Measurements from ENCODE around the gene MTRFR. TPM values are rescaled to one million over a fixed set of nuclear protein-coding genes. Genes with fewer than 3 reads are reported as not detected.
"Not testable (repeated sequence)": the region's sequence is repeated elsewhere in the genome, so short reads cannot be mapped to it uniquely, and the experiment has no call there.

MTRFR gene
- 10 to 100 TPM; 46.1 to 48.8 TPM for total RNA-seq
- 10 to 100 TPM; 35.4 to 63.1 TPM for polyA plus RNA-seq

DNA sequence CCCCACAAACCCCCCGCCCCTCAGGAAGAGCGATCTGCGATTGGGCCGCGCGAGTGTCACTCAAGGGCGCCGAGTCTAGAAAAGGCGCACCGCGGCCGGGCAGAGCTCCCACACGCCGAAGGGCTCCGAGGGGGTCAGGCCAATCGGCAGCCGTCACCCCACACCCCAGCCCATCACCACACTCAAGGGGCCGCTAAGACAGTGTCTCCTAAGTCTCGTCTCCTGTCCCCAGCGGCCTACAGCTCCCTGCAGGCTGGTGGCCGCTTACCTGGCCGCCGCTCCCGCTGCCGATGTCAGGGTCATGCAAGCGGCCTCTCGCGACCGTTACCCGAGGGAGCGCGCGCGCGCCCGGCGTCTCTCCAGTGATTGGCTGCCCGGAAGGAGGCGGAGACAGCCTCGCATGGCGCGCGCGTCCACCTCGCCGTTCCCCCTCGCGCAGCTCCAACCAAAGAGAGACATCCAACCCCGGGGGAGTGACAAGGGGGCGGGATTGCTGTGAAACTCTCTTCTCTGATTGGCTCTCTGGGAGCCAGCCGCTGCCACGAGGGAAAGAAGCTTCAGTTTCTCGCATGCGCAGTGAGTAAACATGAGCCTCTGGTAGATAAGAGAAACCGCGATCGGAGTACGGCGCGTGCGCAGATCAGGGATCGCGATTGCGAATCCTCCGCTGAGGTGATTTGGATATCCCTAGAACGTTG is at the start of gene MTRFR, which contains the start of gene MPHOSPH9:
TSS of gene MTRFR (plus strand) at position 630 of the 698 bp plus-strand sequence. CDS start 20,239 bp downstream, outside the sequence.
TSS of gene MPHOSPH9 (minus strand) at position 335 of the 698 bp plus-strand sequence. CDS start 2,777 bp downstream, outside the sequence.
- Histone ChIP-seq H3K27ac (ENCODE audit: low read depth, low read length) (peak within 1 kb of the TSS; percentile 88), H3K9me3 (ENCODE audit: control insufficient read depth in 1 of 2, low read length in 2 of 2) (no peaks in the 10 kb centered on the region), H3K27me3 (ENCODE audit: insufficient read depth, low read length) (no peaks in the 10 kb centered on the region), H3K36me3 (ENCODE audit: insufficient read depth, low read length) (no peaks in the 10 kb centered on the region), H3K4me1 (ENCODE audit: insufficient read depth, low read length) (peaks cover 86% of the 10 kb centered on the region), H3K4me3 (ENCODE audit: low read length in 2 of 2) (peak within 1 kb of the TSS; percentile 82 to 99)
- no peaks in the 10 kb centered on the region for H3K9me3 Mint-ChIP-seq
- peaks cover 40 to 81% (median 60%) of the 10 kb centered on the region in 4 donors for H3K4me1 Mint-ChIP-seq
- H3K36me3 Mint-ChIP-seq: peaks cover 12 to 29% of the 10 kb centered on the region in 2 donors
- H3K27me3 Mint-ChIP-seq: no peaks in the 10 kb centered on the region
- DNase-seq: peak; percentile 99 to 100 (median 100)
- CTCF ChIA-PET (ENCODE audit: partially characterized antibody): interaction anchor here (0.6 to 12.7 kb wide), 15 partner anchors 9 to 386 kb away, joined by 3 to 204 read pairs (median 4); partner anchors contain the start of genes ARL6IP4 and DDX55
- H3K27ac Mint-ChIP-seq: peak within 1 kb of the TSS; percentile 96 to 100 (median 99)
- POLR2A ChIA-PET (ENCODE audit: partially characterized antibody): interaction anchor here (0.5 to 9.2 kb wide), 73 partner anchors 9 to 1686 kb away, joined by 3 to 253 read pairs (median 5); partner anchors contain the start of genes ABCB9, ARL6IP4, ATP6V0A2 and DDX55
- intact Hi-C loops (cut with micrococcal nuclease): loop anchor here (1.0 to 2.0 kb wide), 6 partner anchors 10 to 740 kb away; partner anchors contain the start of genes CCDC92, OGFOD2, TMED2 and ZNF664
- peak within 1 kb of the TSS; percentile 96 to 100 (median 99) for H3K4me3 Mint-ChIP-seq

- intact Hi-C loops (cut with micrococcal nuclease): no loop called here
- Histone ChIP-seq H3K4me3 (ENCODE audit: low read length in 2 of 2) (no peak overlapping the region), H3K36me3 (ENCODE audit: insufficient read depth, low read length) (peaks cover 12% of the 10 kb centered on the region), H3K27ac (ENCODE audit: low read depth, low read length) (no peak overlapping the region), H3K27me3 (ENCODE audit: insufficient read depth, low read length) (no peaks in the 10 kb centered on the region), H3K4me1 (ENCODE audit: insufficient read depth, low read length) (no peaks in the 10 kb centered on the region), H3K9me3 (ENCODE audit: control insufficient read depth in 1 of 2, low read length in 2 of 2) (no peaks in the 10 kb centered on the region)
- H3K27ac Mint-ChIP-seq: peak overlapping the region in 1 of 7 donors; percentile 24
- ChIA-PET POLR2A (ENCODE audit: partially characterized antibody) (no interaction called here), CTCF (ENCODE audit: partially characterized antibody) (interaction anchor here (0.9 kb wide), 1 partner anchor 23 kb away, joined by 3 read pairs; no protein-coding TSS in a partner anchor)
- no peak overlapping the region for H3K4me3 Mint-ChIP-seq
- peaks cover 0 to 2% (median 0%) of the 10 kb centered on the region in 4 donors for H3K4me1 Mint-ChIP-seq
- H3K27me3 Mint-ChIP-seq: no peaks in the 10 kb centered on the region
- DNase-seq: no peak
- no peaks in the 10 kb centered on the region for H3K9me3 Mint-ChIP-seq
- peaks cover 34 to 49% of the 10 kb centered on the region in 2 donors for H3K36me3 Mint-ChIP-seq
Measured at GRCh38 chr12:123187637-123188036, 45.6 kb upstream of the MTRFR start.

DNA sequence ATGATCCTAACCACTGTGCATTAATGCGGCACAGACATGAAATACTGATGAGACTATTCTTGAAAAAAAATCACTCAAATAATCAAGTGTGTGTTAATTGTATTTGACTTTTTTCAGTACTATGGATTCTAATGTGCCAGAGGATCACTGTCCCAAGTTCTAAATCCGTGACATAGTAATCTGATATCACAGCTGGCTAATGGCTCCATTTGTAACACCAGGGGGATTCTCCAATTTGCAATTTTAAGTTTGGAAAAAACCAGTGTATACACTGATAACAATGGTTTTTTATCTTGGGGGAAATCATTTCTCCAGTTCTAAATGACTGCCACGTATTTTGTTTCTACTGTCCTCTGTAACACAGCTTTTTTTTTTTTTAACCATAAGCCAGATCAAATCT is 33.3 kb upstream of the MTRFR start:
- H3K27ac Mint-ChIP-seq: peak overlapping the region in 5 of 7 donors; percentile 2 to 94 (median 70)
- no peaks in the 10 kb centered on the region for H3K27me3 Mint-ChIP-seq
- POLR2A ChIA-PET (ENCODE audit: partially characterized antibody): interaction anchor here (1.2 to 2.7 kb wide), 2 partner anchors 33 to 37 kb away, joined by 3 to 15 read pairs; partner anchors contain the start of genes MPHOSPH9 and MTRFR
- H3K4me1 ChIP-seq (ENCODE audit: insufficient read depth, low read length): peaks cover 10% of the 10 kb centered on the region
- peaks cover 9% of the 10 kb centered on the region for H3K36me3 ChIP-seq (ENCODE audit: insufficient read depth, low read length)
- CTCF ChIA-PET (ENCODE audit: partially characterized antibody): interaction anchor here (0.7 to 4.1 kb wide), 3 partner anchors 38 to 157 kb away, joined by 3 to 21 read pairs (median 4); no protein-coding TSS in a partner anchor
- intact Hi-C loops (cut with micrococcal nuclease): loop anchor here (5.0 kb wide), 1 partner anchor 37 kb away; no protein-coding TSS in a partner anchor
- no peak overlapping the region for H3K27ac ChIP-seq (ENCODE audit: low read depth, low read length)
- no peaks in the 10 kb centered on the region for H3K9me3 Mint-ChIP-seq
- H3K4me1 Mint-ChIP-seq: peaks cover 10 to 15% (median 13%) of the 10 kb centered on the region in 4 donors
- no peak for DNase-seq
- peaks cover 21 to 42% of the 10 kb centered on the region in 2 donors for H3K36me3 Mint-ChIP-seq
- H3K4me3 ChIP-seq (ENCODE audit: low read length in 2 of 2): no peak overlapping the region
- H3K27me3 ChIP-seq (ENCODE audit: insufficient read depth, low read length): no peaks in the 10 kb centered on the region
- H3K4me3 Mint-ChIP-seq: no peak overlapping the region
- no peaks in the 10 kb centered on the region for H3K9me3 ChIP-seq (ENCODE audit: control insufficient read depth in 1 of 2, low read length in 2 of 2)

DNA sequence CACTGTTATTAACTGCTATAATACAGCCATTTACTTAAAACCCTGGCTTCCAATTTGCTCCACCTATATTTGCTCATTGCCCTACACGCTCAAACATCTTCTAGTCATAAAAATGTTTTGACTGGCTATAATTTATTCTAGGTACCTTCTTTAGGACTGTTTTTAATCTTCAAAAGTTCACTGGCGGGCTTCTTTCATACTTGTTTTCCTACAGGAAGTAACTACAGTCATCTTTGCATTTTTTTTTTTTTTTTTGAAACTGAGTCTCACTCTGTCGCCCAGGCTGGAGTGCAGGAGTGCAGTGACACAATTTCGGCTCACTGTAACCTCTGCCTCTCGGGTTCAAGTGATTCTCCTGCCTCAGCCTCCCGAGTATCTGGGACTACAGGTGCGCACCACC is 32.8 kb upstream of the MTRFR start:
- Histone ChIP-seq H3K27ac (ENCODE audit: low read depth, low read length) (peak overlapping the region; percentile 9), H3K36me3 (ENCODE audit: insufficient read depth, low read length) (peaks cover 9% of the 10 kb centered on the region), H3K27me3 (ENCODE audit: insufficient read depth, low read length) (no peaks in the 10 kb centered on the region), H3K4me1 (ENCODE audit: insufficient read depth, low read length) (peaks cover 10% of the 10 kb centered on the region), H3K4me3 (ENCODE audit: low read length in 2 of 2) (no peak overlapping the region), H3K9me3 (ENCODE audit: control insufficient read depth in 1 of 2, low read length in 2 of 2) (no peaks in the 10 kb centered on the region)
- Mint-ChIP-seq H3K27me3 (no peaks in the 10 kb centered on the region), H3K27ac (peak overlapping the region; percentile 36 to 94 (median 71)), H3K4me3 (no peak overlapping the region), H3K36me3 (peaks cover 21 to 42% of the 10 kb centered on the region in 2 donors), H3K4me1 (peaks cover 10 to 15% (median 13%) of the 10 kb centered on the region in 4 donors), H3K9me3 (no peaks in the 10 kb centered on the region)
- peak in 2 of 5 donors; percentile 0 to 3 for DNase-seq
- intact Hi-C loops (cut with micrococcal nuclease): loop anchor here (5.0 kb wide), 1 partner anchor 37 kb away; no protein-coding TSS in a partner anchor
- POLR2A ChIA-PET (ENCODE audit: partially characterized antibody): interaction anchor here (1.2 to 2.7 kb wide), 2 partner anchors 33 to 37 kb away, joined by 3 to 15 read pairs; partner anchors contain the start of genes MPHOSPH9 and MTRFR
- CTCF ChIA-PET (ENCODE audit: partially characterized antibody): interaction anchor here (1.3 to 4.1 kb wide), 5 partner anchors 10 to 168 kb away, joined by 3 to 21 read pairs (median 4); no protein-coding TSS in a partner anchor

DNA sequence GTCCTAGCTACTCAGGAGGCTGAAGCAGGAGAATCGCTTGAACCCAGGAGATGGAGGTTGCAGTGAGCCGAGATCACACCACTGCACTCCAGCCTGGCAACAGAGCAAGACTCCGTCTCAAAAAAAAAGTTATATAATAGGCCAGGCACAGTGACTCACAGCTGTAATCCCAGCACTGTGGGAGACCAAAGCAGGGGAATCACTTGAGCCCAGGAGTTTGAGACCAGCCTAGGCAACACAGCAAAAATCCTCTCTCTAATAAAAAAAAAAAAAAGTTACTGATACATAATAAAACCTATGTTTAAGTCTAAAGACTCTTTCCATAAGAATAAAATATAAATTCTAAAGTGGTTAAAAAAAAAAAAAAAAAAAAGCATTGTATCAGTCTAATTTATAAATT is 26.4 kb upstream of the MTRFR start:
- H3K4me1 Mint-ChIP-seq; DNase-seq; H3K27me3 ChIP-seq (ENCODE audit: insufficient read depth, low read length); H3K27me3 Mint-ChIP-seq; H3K27ac Mint-ChIP-seq; H3K4me1 ChIP-seq (ENCODE audit: insufficient read depth, low read length); H3K27ac ChIP-seq (ENCODE audit: low read depth, low read length); intact Hi-C loops (cut with micrococcal nuclease); H3K9me3 ChIP-seq (ENCODE audit: control insufficient read depth in 1 of 2, low read length in 2 of 2); H3K4me3 ChIP-seq (ENCODE audit: low read length in 2 of 2); H3K4me3 Mint-ChIP-seq; H3K9me3 Mint-ChIP-seq: not testable (repeated sequence)
- peaks cover 35 to 48% of the 10 kb centered on the region in 2 donors for H3K36me3 Mint-ChIP-seq
- ChIA-PET CTCF (ENCODE audit: partially characterized antibody) (interaction anchor here (1.4 kb wide), 1 partner anchor 12 kb away, joined by 3 read pairs; no protein-coding TSS in a partner anchor), POLR2A (ENCODE audit: partially characterized antibody) (interaction anchor here (2.7 kb wide), 1 partner anchor 26 kb away, joined by 9 read pairs; the partner anchor contains the start of genes MPHOSPH9 and MTRFR)
- H3K36me3 ChIP-seq (ENCODE audit: insufficient read depth, low read length): peaks cover 19% of the 10 kb centered on the region

DNA sequence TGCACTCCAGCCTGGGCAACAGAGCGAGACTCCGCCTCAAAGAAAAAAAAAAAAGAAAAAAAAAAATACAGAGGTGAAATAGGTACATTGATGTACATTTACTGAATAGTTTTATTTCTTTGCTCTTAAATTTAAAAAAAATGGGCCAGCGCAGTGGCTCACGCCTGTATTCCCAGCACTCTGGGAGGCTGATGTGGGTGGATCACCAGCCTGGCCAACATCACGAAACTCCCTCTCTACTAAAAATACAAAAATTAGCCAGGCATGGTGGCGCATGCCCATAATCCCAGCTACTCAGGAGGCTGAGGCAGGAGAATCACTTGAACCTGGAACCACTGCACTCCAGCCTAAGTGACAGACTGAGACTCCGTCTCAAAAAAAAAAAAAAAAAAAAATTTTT is 25.4 kb upstream of the MTRFR start:
- POLR2A ChIA-PET (ENCODE audit: partially characterized antibody): interaction anchor here (0.7 kb wide), 1 partner anchor 67 kb away, joined by 3 read pairs; no protein-coding TSS in a partner anchor
- H3K27me3 ChIP-seq (ENCODE audit: insufficient read depth, low read length); H3K4me1 ChIP-seq (ENCODE audit: insufficient read depth, low read length); H3K27ac ChIP-seq (ENCODE audit: low read depth, low read length); intact Hi-C loops (cut with micrococcal nuclease); H3K9me3 ChIP-seq (ENCODE audit: control insufficient read depth in 1 of 2, low read length in 2 of 2); DNase-seq; H3K27ac Mint-ChIP-seq; H3K4me1 Mint-ChIP-seq; H3K9me3 Mint-ChIP-seq; H3K4me3 ChIP-seq (ENCODE audit: low read length in 2 of 2); H3K27me3 Mint-ChIP-seq; H3K4me3 Mint-ChIP-seq: not testable (repeated sequence)
- CTCF ChIA-PET (ENCODE audit: partially characterized antibody): interaction anchor here (0.7 to 1.4 kb wide), 2 partner anchors 11 to 410 kb away, joined by 3 read pairs; no protein-coding TSS in a partner anchor
- peaks cover 16% of the 10 kb centered on the region for H3K36me3 ChIP-seq (ENCODE audit: insufficient read depth, low read length)
- peaks cover 32 to 43% of the 10 kb centered on the region in 2 donors for H3K36me3 Mint-ChIP-seq
